ENCODE data around the gene UBA6.
"Not testable (repeated sequence)": the region's sequence is repeated elsewhere in the genome, so short reads cannot be mapped to it uniquely, and the experiment has no call there.

Gene UBA6

DNA sequence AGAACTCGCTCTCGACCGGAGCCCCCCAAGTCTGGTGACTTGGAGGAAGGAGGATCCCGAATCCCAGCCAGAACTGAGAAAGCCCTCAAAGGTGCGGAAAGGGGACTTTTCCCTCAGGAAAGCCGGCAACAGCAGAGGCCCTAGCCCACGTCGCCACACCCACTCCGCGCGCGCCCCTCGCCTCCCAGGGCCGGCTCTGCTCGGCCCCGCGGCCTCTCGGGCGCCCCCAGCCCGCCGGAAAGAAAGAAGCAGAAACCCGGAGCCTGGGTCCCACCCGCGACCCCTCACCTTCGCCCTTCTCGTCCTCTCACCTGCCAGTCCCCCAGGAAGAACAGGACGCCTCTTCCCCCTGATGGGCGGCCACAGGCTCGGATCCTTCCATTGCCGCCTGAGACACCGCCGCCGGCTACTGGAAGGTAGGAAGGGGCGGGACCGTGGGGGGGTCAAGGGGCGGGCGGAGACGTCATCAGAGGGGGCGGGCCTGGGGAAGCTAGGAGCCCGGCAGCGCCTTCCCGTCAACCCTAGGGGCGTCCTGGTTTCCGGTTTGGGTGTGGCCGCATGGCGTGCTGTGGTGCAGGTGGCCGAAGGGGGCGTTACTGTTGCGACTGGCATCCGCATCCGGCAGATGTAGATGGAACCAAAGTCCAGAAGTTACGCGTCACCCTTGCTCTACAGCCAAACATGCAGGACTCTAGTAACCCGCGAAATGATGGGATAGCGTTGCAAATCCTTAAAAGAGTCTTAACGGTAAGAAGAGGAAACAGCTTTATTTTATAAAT lies at the start of gene UBA6:
Gene UBA6 (minus strand): TSS at position 418 of the 779 bp plus-strand sequence. CDS start 36 bp downstream, at position 382.
- peak; percentile 98 for DNase-seq (ENCODE audit: low spot score)

DNA sequence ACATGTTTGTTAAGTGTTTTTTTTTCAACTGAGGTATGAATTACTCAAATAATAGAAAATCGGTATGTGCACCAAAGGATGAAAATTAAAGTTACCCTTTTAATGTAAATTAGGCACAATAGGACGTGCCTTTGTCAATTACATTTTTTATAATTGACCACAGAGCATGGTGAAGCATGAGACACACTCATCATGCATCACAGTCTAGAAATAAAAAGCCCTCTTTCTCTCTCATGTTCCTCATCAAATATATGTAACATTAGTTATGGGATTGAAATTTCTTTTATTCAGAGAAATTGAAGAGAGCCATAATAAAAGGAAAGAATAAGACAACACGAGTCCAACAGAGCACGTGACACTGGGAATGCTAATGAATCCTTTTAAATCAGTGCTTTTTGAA lies 49.7 kb upstream of the UBA6 start:
- no peak for DNase-seq (ENCODE audit: low spot score)

DNA sequence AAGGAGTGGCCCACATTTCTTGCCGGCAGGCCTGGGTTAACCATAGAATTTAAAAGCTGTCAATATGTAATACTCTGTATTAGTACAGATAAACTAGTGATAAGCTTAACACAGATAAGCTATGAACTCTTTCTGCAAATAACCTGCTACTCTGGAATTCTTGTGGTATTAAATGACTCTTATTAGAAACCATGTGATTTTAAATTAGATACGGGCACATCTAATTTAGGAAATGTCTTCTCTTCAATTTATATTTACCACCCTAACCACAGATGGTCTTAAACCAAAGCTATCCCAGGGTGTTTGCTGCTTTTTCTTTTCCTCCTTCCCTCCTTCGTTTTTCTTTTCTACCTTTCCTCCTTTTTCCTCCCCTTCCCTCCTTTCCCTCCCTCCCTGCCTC lies 48.3 kb upstream of the UBA6 start:
- no peak for DNase-seq (ENCODE audit: low spot score)

DNA sequence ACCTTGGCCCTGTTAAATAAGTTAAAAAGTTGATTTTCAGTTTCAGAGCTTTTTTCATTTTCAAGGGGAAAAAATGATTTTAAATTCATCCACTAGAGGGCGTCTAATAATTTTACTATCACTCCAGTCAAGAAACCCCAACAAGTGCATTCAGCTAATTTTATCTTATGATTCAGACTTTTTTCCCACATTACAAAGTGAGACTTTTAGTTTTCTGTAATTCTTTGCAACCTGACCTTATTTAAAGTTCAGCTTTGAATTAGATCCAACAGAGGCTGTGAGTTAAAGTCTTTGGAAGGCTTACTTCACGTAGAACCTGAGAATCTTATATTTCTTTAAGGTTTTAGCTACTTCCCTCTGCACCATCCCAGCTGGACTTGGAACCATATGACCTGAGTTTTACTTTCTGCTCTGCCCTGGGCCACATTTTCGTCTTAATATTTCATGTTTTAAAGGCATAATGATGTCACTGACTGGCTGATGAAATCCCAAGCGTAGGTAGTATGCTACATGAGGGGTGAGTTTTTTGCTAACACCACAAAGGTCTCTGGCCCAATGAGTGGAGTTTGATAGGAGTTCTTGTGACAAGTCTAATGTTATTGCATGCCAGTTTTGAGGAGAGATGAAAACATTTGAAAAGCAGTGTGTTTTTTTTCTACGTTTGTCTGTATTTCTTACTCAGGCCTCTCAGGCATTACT lies 46.0 kb upstream of the UBA6 start:
- peak; percentile 70 for DNase-seq (ENCODE audit: low spot score)

DNA sequence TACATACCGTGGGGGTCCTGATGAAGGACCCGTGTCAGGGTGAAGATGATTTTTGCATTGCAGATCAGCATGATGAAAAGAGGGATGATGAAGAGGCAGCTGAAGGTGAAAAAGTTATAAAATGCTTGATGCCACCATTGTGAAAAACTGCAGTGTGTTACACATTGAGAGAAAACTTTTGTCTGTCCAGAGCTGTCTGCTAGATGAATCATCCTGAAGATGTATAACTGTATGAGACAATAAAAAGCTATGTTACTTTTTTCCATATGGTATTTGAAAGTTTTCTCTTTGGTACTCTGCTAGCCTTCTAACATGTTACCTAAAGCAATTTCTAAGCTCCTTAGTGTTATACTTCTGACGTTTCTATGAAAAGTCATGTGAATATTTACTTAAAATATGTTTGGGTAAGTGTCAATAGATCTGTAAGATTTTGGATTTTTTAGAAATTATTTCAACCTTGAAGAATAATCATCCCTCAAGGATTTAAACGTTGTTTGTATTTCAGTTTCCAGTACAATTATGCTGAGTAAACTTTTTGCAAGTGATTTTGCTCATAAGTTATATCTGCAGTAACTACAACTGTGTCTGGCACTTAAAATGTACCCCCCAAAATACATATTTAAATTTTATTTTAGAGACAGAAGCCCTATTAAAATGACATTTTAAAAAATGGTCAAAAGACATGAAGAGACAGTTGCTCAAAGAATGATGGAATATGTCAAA lies 43.8 kb upstream of the UBA6 start:
- DNase-seq (ENCODE audit: low spot score): no peak

DNA sequence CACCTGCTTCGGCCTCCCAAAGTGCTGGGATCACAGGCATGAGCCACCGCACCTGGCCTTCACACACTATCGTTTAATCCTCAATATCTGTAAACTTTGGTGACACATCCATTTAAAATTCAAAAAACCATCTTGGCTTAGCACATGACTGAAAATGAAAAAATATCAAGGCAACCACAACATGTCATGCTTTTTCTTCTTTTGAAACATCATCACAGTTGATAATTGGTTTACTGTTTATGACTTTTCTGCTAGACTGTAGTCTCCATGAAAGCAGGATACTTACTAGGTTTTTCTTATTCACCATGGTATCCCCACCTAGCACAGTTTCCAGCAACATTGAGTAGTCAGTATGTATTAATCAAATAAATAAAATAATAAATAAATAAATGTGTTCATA lies 42.2 kb upstream of the UBA6 start:
- no peak for DNase-seq (ENCODE audit: low spot score)

DNA sequence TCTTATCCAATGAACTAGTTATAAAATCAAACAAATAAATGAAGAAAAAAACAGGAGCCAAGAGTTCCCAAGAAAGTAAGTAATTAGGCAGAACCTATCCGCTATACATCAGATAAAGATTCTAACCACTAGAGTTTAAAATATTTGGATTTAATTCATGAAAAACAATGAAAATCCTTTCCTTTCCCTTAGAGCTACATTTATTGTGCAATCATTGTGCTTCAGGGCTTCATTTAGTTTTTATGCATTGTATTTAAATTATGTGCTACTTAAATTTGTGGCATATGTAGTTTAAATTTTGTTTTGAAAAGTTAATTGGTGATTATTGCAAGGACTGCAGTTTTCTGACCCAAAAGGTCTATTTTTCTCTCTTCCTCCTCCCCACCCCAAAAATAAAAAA lies 35.3 kb upstream of the UBA6 start:
- DNase-seq (ENCODE audit: low spot score): no peak

DNA sequence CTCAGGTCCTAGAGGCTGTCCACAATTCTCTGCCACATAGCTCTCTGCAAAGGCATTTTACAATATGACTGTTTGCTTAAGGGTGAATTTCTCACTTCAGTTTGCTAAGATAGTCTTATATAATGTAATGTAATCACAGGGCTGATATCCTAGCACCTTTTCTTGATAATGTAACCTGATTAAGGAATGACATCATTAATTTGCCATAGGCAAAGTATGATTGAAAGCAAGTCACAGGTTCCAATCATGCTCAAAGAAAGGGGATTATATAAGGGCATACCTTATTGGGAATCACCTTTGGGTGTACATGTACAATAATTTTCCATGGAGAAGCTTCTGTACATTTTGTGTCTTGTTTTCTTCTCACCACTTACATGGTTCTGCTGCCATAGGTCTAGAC lies 34.4 kb upstream of the UBA6 start:
- no peak for DNase-seq (ENCODE audit: low spot score)

DNA sequence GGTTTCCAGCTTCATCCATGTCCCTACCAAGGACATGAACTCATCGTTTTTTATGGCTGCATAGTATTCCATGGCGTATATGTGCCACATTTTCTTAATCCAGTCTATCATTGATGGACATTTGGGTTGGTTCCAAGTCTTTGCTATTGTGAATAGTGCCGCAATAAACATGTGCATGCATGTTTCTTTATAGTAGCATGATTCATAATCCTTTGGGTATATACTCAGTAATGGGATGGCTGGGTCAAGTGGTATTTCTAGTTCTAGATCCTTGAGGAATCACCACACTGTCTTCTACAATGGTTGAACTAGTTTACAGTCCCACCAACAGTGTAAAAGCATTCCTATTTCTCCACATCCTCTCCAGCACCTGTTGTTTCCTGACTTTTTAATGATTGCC lies 29.6 kb upstream of the UBA6 start:
- DNase-seq (ENCODE audit: low spot score): not testable (repeated sequence)

DNA sequence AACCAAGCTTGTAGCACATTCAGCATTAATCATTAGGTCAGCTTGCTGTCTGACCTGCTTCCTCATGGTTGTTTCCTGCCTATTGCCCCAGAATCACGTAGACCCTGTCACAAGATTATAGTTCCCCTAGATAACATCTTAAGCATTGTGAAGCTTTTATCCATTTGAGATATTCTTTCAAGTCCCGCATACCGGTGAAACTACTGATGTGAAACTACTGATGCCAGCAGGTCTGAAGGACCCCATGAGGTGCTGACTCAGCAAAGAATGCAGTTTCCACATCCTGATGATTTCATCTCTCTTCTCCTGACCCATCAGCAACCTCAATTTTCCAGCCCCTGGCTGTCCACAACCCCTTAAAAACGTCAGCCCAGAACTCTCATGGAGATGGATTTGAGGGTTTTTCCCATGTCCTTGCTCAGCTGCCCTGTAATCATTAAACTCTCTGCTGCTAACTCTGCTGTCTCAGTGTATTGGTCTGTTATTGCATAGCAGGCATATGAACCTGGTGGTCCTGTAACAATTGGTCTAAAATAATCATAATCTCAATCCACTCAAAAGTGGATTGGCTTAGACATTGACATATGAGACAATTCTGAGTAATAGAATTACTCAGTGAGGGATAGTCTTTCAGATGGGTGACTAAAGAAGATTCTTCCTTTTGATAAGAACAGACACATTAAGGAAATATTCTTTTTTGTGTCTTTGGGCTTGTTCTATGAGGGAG lies 26.3 kb upstream of the UBA6 start:
- no peak for DNase-seq (ENCODE audit: low spot score)

DNA sequence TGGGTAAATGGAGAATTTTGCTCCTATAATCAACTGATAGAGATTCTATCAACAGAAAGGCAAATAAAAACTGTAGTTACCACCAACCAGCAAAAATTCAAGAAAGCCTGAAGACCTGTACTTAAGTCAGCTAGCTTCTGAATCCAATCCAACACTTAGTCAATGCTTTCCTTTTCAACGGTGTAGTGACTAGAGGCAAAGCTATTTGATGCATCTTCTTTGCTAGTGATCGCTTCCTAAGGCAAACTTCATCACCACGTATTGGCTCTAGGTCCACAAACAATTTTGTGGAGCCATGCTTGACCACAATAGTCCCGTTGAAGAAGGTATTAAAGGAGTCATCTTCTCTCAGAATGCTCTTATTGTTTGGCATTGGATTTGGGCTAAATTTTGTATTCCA lies 25.0 kb upstream of the UBA6 start:
- no peak for DNase-seq (ENCODE audit: low spot score)

DNA sequence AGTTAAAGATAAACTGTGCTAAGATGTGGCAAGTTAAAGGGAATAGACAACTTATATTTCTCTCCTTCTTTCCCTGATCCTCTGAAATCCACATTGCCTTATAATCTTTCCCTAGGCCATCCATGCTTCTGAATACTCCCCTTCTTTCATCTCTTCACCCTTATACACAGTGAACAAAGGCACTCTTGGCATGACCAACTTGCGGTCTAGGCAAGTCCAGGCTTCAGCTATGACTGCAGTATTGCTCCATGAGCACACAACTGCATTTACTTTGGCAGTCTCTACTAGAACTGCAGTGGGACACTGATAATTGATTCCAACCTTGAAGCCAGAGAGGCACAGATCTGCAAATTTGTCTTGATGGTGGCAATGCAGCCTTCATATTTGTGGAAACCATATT lies 24.2 kb upstream of the UBA6 start:
- DNase-seq (ENCODE audit: low spot score): no peak

DNA sequence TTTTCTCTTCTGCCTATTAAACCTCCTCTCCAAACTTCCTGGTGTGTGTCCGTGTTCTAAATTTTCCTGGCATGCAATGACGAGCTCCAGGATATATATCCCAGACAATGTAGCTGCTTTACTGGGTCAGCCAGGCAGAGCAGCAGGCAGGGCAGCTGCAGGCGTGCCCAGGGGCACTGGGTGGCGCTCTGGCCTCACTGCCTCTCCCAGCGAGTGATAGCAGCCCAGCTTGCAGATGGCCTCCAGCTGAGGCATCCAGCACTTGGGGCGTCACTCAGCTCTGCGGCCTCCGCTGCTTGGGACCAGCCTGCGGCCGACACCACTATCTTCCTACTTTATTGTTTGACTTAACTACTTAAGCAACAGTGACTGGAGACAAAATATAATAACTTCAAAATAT lies 23.0 kb upstream of the UBA6 start:
- DNase-seq (ENCODE audit: low spot score): no peak

DNA sequence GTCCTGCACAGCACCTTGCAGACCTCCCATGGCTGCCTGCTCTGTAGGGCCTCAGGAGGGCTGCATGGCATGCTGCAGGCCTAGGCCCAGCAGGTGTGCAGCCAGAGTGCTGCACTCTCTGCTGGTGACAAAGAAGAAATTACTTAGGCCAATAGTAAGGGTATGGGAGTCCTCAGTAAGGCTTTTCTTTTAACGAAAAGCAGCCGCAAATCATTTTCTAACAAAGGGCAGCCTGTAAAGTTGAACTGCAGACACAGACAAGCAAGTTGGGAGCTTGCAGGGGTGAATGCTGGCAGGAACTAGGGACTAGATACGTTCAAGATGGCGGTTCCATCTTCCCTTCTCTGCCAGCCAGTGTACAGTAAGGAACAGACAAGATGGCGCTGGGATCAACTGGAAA lies 22.4 kb upstream of the UBA6 start:
- DNase-seq (ENCODE audit: low spot score): no peak

DNA sequence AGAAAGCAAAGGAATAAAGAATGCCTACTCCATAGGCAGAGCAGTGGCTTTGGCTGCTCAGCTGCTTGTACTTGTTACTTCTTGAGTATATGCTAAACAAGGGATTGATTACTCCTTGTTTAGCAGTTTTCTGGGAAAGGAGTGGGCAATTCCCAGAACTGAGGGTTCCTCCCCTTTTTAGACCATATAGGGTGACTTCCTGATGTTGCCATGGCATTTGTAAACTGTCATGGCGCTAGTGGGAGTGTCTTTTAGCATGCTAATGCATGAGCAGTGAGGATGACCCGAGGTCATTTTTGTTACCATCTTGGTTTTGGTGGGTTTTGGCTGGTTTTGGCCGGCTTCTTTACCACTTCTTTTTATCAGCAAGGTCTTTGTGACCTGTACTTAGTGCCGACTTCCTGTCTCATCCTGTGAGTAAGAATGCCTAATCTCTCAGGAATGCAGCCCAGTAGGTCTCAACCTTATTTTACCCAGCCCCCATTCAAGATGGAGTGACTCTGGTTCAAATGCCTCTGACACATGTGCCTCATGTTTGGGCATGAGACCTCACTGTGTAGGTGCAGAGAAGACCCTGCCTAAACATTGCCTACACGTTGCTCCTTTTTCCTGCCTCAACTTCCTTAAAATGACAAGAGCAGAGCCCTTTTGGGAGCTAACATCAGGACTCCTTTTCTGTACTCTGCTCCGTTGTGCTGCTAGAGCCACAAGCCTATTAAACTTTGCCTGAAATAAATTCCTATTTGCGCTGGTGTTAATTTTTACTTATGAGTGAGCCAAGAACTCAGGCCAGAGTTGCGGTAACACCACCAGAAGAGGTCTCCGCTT lies 21.0 kb upstream of the UBA6 start:
- no peak for DNase-seq (ENCODE audit: low spot score)

DNA sequence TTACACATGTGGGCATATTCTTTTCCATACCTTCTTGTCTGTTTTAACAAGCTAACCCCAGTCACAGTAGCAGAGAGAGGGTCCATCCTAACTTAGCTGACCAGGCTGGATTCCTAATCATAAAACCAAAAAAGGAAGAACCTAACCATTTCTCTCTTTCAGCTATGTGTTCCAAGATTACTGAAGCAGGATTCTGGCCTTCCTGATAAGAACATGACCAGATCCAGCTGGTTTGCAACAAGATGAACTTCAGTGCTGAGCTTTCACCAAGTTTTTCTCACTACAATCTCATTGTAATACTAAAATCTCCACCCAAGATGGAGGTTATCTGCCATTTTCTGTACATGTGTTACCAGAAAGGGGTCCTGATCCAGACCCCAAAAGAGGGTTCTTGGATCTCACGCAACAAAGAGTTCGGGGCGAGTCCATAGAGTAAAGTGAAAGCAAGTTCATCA lies 20.4 kb upstream of the UBA6 start:
- DNase-seq (ENCODE audit: low spot score): no peak

DNA sequence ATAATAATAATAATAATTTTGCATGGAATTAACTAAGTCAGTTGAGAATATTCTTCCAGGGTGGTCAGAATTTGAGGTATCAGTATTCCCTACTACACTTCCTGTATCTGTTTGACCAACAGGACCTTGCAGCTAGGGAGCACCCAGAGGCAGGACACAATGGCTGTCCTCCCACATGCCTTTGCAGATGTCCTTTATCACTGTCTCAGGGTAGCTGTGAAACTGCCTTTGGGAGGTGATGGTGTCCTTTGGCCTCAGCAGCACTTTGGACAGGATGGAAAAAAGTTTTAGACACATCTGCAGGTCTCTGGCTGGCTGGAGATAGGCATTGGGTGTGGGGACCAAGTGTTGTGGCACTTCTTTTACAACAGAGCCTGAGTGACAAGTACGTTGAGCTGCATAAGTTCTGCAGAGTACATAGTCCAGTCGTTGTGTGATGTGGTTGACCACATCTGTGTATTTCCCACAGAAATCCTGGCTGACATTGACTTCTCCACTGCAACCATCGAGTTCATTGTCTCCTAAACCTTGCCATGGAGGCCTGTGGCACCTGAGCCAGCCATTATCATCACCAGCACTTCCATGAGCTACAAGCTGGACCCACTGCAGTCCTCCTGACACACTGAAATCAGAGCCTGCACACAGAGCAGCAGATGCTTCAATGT lies 19.1 kb upstream of the UBA6 start:
- DNase-seq (ENCODE audit: low spot score): no peak

DNA sequence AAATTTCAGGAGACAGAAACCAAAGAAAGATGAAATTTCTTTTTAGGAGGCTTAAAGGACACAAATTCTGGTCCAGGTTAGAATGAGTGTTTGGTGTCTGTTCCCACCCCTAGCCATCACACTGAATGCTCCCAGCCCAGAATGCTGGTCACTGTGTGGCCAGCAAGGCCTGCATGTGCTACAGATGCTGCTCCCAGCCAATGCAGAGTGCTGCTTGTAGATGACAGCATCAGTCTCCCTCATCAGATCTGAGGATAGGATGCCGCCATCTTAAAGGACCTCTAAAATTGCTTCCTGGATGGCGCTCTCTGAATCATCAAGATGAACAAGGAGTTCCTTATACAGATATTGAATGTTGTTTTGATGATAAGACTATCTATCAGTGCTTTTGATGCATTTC lies 17.9 kb upstream of the UBA6 start:
- no peak for DNase-seq (ENCODE audit: low spot score)

DNA sequence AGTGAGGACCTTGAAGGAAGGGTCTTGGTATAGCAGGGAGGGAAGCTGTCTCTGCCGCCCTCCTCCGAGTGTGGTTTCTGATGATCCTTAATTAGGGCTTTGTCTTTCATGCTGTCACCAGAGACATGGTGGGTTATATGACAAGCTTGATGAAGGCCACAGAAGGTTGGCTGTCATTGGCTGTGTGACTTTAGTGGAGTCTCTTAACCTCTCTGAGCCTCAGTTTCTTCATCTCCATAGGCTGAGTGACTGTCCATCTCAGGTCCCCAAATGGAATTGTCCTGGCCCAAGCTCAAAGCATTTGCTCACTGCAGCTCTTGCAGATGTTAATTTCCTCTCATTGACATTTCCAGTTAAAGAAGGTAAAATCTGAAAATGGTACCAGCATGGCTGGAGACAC lies 16.6 kb upstream of the UBA6 start:
- no peak for DNase-seq (ENCODE audit: low spot score)

DNA sequence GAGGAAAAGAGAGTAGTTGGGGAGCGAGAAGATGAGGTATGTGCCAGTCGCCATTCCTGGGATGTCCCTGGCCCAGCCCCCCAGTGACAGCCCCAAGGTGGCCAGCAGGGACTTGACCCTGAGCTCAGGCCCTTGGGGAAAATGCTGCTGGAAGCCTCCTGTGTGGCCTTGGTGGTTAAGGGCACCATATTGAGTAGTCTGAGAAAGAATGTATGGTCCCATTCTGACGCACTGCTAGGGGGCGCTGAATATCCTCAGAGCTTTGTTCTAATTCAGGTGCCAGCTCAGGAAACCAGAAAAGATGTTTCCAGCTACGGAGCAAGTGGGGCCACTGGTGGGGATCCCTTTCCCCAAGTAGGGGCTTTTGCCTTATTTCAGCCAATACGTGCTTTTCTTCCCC lies 14.0 kb upstream of the UBA6 start:
- no peak for DNase-seq (ENCODE audit: low spot score)

DNA sequence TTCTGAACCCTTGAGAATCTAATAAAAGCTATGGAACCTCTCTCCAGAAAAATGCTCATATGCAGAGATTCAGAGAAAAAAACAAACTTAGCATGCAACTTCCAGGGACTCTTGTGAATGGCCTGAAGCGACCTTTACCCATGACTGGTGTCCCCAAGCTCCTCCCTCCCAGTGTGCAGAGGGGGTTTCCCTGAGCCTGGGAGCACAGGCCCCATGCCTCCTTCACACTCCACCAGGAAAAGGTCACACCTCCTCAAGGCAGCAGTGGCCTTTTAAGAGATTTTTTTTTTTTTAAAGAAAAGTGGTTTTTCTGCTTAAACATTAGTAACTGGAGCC lies 13.3 kb upstream of the UBA6 start:
- DNase-seq (ENCODE audit: low spot score): no peak
